Epithelial cell of proximal tubule (primary cell): ENCODE results near the gene ZNF3. TPM values are rescaled to one million over a fixed set of nuclear protein-coding genes. Genes with fewer than 3 reads are reported as not detected.

ENCODE experiments used
- DNase-seq: peaks from one replicate; pipeline ENCODE4 v3.0.0-alpha.2; 2011; ENCODE audit warnings: low read depth
- H3K4me3 ChIP-seq: 2 replicates; pipeline ENCODE4 v1.5.1; 2011; ENCODE audit warnings: low read depth, mild to moderate bottlenecking, low read length
- CTCF ChIP-seq: conservative IDR thresholded peaks from 2 replicates; pipeline ENCODE4 v1.5.1; 2012; ENCODE audit warnings: low read depth, mild to moderate bottlenecking, low read length
- total RNA-seq: library from RNA; depleted of rRNA; stranded (reverse); fragments of >200 nt; gene quantifications from 2 replicates; pipeline ENCODE4 v1.2.3, GENCODE V29; 2015

Gene ZNF3
- total RNA-seq, 1 donor from 2014 or later = 20.3 TPM

- TF ChIP-seq CTCF = no peak
- peak; percentile 81 for DNase-seq
- peak within 1 kb of the TSS; percentile 100 for H3K4me3 ChIP-seq
Observed at GRCh38 chr7:100119072-100119969, 37.8 kb upstream of the ZNF3 start, which contains the start of the genes CNPY4 and TAF6. TSS of gene CNPY4 (plus strand) at chr7:100119634. CDS start at chr7:100119745, 111 bp downstream. TSS of gene TAF6 (minus strand) at chr7:100119358. CDS start at chr7:100114209, 5,149 bp downstream.

- H3K4me3 ChIP-seq = peak overlapping the region; percentile 100
- DNase-seq = no peak
- no peak for TF ChIP-seq CTCF
Observed at GRCh38 chr7:100118388-100119071, 37.0 kb upstream of the ZNF3 start.

- H3K4me3 ChIP-seq = no peak overlapping the region
- TF ChIP-seq CTCF = no peak
- no peak for DNase-seq
Observed at GRCh38 chr7:100115026-100115425, 33.5 kb upstream of the ZNF3 start.

- no peak for TF ChIP-seq CTCF
- DNase-seq = no peak
- no peak overlapping the region for H3K4me3 ChIP-seq
Observed at GRCh38 chr7:100111914-100112313, 30.4 kb upstream of the ZNF3 start.

- no peak for DNase-seq
- no peak for TF ChIP-seq CTCF
- H3K4me3 ChIP-seq = no peak overlapping the region
Observed at GRCh38 chr7:100111156-100111555, 29.6 kb upstream of the ZNF3 start.

- no peak overlapping the region for H3K4me3 ChIP-seq
- DNase-seq = no peak
- TF ChIP-seq CTCF = peak; percentile 28
Observed at GRCh38 chr7:100109521-100110163, 28.1 kb upstream of the ZNF3 start.
